HG02885 (cell line): ENCODE measurements around the gene MGRN1.

Source experiments
- ATAC-seq: cut with Tn5 transposase; IDR thresholded peaks from one replicate; pipeline ENCODE4 v1.9.1; 2021; ENCODE audit warnings: mild to moderate bottlenecking; ENCODE audit not compliant: unreplicated experiment, poor library complexity

Gene MGRN1

DNA sequence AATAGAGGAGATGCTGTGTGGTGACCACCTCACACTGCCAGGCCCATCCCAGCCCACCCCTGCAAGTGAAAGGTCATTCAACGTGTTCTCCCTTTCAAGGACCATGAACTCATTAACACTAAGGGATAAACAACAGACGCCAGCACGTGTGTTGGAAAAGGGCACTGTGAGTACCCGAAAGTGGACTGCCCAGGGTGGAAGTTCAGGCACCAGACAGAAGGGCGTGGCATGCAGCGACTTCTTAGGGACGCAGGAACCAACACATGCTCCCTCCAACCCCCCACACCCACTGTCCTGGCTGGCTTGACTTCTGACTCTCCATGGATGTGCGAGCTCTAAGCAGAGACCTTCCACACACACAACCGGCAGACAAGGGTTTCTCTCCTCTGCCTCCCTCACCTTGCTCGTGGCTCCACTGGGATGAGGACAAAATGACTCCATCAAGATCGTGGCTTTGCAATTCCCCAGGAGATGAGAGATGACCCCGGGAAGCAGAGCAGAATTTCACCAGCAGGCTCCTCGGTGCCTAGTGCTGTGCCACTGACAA lies 20.9 kb upstream of the MGRN1 start:
- no peak for ATAC-seq

DNA sequence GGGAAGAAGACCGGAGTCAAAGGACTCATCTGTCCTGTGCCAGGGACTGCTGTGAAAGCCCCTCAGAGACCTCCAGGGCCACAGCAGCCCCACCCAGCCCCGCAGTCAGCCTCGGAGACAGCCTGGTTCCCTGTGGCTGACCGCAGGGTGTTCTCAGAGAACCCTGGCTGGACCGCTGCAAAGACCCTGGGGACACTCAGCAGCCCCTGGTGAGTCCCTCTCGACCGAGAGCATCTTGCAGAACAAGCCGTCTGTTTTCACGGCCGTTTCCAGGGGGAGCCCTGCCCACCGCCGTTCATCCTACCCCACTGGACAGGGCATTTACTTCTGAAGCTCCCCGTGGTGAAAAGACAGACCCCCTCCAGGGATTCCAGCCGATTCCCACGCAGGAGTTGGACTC lies 20.2 kb upstream of the MGRN1 start:
- no peak for ATAC-seq

DNA sequence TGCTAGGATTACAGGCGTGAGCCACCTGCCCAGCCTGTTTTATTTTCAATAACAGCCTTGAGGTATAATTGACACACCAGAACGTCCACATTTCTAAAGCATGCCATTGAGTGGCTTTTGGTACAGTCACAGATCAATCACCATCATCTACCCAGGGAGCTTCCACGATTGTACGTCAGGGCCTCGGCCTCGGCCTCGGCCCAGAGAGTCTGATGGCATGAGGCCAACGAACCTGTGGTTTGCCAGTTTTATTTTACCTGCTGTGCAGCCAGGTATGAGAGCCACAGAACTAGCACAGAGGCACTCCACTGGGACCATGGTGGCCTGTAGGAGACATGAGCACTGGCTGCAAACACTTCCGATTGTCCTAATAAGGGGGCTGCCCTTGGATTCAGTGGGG lies 18.3 kb upstream of the MGRN1 start:
- ATAC-seq, result no peak

DNA sequence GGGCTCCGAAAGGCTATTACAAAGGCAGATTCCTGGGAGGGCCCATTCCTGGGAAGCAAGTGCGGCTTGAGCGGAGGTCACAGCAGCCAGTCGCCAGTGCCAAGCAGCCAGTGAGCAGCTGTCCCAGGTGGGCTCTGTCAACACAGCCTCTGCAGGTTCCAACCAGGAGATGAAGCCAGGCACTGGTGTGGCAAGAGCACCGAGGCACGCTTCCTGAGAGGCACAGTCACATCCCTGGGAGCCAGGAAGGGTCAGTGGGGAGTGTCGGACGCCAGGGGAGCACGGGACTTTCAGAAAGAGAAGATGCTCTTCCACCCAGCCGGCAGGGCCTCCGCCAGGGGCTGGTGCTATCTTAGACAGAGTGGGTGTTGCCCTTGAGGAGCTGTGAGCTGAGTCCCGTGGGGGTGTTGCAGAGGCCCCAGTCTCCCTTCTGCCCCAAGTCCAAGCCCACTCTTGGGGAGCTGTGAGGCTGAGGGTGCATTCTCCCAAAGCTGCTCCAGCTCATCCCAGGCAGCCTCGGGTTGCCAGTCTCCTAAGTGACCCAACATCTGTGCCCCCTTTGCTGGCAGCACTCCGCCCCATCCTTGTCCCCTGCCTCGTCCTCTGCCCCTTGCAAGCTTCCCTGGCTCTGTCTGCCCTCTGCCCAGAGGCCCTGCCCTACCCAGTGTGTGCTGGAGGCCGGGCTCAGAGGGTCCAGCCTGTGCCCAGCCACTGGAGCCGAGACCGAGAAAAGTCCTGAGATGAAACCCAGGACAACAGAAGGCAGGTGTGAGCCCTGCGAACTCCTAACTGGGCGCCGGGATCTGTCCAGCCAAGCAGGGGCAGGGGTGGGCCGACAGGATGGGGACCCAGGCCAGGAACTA lies 16.6 kb upstream of the MGRN1 start:
- no peak for ATAC-seq

DNA sequence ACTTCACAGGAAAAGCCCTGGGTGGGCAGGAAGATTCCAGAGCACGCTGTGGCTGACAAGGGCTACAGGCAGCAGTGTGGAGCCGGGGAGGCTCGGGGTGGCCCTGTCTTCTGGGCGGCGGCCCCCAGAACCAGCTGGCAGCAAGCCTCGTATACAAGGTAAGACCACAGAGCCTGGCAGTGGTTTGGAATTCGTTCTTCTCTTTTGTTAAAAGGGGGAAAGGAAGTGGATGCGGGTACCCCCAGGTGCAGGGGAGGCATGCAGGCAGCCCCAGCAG lies 16.0 kb upstream of the MGRN1 start:
- ATAC-seq, result no peak

DNA sequence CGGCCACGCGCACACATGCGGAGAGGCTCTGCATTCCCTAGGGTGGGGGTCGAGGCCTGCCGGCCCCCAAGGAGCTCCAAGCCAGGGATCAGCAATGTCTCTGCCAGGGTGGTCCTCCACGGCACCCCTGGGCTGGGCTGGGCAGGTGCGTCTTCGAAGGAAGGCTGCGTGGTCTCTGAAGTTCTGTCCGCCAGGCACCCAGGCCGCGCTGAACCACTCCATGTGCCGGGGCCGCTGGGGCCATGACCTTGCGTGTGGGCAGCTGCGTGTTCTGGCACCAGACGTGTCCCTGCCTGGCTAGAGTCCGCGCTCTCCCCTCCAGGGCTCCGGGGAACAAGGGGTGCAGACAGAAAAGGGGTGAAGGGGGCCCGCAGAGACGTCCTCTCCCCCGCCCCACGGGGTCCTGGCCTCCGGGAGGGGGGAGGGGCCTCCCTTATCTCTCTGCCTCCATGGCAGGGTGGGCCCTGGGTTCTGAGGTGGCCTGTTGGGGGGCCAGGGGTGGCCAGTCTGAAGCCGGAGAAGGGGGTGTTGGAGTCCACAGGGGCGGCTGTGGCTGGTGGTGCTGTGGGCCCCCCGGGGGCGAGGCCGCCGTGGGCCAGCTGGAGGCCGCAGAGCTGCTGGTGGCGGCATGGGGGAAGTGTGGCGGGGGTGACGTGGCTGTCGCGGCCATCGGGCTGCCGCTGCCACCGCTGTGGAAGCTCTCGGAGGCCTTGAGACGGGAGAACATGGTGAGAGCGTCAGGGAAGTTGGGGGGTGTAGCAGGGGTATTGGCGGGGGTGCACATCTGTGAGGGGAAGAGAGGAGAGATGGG lies 15.2 kb upstream of the MGRN1 start:
- ATAC-seq, result no peak

DNA sequence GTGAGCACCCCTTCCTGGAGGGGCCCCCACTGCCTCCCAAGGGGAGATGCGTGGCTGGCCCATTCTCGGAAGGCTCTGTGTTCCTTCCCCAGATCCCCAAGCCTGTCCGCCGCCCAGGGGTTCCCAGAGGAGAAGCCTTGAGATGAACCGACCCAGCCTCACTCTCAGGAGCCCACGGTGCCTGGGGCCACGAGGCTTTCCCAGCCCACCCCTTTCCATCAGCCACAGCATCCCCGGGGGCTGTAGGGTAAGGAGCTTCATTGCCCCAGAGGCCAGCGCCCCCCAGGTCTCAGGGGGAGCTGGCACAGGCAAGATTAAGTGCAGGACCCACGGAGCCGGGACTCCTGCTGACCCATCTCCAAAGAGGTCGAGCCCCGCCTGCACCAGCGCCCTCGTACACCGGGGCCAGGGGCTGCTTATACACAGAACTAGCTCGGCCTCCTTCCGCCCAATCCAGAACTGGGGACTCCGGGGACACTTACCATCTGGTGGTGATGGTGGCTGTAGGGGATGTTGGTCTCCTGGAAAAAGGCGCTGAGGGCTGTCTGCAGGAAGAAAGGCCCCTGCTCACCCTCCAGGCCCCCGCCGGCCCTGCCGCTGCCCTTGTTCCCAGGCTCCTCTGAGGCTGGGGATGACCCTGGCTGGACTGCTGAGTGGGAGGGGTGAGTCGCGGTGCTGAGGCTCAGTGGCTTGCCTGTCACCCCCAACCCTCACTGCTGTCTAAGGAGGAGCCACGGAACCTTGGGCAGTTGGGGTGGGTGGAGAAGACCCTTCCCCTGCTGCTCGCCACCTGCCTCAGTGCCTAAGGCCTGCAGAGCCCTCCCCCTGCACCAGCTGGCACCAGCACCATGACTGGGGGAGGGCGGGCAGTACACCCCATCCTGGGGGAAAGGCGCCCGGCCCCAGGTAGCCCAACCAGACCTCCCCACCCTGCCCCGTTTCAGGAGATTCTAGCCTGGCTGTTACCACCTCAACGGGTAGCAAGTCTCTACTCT lies 14.3 kb upstream of the MGRN1 start:
- ATAC-seq, result no peak

DNA sequence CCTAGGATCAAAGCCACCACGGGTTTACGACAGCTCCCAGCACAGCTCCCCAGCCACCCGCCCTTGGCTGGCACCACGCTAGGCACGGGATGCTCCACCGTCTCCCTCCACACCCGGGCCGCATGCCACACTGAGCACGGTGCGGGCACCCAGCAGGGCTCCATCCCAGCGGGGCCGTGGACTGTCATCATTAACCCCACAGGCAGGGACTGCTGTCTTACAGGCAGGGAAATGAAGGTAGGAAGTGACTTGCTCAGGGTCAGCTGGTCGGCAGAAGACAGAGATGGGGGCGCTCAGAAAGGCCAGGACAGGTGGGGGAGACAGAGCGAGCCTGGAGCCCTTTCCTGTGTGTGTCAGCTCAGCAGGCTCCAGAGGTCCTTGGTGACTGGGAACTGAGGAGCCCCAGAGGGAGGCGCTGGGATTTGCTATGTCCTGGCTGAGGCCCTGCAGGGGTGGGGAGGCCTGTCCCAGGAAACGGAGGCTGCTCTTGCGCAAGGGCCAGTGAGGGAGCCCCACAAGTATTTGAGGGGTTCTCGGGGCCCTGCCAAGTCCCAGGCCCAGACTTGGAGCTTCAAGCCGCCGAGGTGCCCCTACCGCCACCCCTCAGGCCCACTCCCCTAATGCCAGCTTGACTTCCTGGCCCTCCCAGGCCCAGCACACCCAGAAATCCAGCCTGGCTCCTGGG lies 13.1 kb upstream of the MGRN1 start:
- no peak for ATAC-seq

DNA sequence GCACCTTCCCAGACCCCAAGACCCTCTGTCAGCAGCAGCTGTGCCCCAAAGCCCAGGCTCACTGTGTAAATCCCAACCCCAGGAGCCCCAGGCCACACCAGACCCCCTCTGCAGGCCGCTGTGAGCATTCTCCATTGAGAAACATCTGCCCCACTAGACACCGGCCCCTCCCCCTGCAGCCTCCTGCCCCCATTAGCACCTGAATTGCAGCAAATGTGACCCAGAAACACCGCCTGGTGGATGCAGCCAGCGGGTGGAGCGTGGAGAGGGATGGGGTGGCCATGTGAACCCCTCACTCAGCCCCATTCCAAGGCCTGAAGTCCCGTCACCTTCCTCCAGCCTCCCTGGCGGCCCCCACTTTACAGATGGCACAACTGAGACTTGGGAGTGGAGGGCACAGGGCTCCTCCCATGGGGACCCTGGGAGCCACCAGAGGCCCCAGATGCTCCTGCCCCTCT lies 12.1 kb upstream of the MGRN1 start:
- no peak for ATAC-seq

DNA sequence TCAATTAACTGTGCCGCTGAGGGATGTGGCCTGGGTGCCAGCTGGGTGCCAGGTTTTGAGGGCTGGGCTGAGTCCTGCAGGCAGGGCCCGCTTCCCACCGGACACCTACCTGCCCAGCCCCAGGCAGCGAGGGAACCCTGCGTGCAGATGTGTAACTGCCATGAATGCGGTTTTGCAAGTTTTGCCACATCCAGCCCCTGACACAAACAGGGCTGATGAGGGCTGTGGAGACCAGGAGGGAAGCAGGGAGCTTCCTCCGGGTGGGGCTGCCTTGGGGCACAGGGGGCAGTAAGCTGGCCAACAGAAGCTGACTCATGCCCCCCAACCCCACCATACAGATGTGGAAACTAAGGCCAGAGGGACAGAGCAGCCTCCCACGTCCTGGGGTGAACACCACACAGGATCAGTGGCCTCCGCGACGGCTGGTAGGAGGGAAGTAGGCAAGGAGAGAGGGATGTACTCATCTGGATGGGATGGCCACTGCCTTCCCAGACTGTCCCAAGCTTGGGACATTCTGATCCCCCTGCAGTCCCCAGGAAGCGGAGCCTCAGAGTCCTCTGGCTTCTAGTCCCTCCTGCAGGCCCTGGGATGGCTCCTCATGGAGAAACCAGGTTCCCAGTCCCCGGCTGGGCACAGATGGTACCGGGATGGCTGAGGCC lies 11.5 kb upstream of the MGRN1 start:
- no peak for ATAC-seq

DNA sequence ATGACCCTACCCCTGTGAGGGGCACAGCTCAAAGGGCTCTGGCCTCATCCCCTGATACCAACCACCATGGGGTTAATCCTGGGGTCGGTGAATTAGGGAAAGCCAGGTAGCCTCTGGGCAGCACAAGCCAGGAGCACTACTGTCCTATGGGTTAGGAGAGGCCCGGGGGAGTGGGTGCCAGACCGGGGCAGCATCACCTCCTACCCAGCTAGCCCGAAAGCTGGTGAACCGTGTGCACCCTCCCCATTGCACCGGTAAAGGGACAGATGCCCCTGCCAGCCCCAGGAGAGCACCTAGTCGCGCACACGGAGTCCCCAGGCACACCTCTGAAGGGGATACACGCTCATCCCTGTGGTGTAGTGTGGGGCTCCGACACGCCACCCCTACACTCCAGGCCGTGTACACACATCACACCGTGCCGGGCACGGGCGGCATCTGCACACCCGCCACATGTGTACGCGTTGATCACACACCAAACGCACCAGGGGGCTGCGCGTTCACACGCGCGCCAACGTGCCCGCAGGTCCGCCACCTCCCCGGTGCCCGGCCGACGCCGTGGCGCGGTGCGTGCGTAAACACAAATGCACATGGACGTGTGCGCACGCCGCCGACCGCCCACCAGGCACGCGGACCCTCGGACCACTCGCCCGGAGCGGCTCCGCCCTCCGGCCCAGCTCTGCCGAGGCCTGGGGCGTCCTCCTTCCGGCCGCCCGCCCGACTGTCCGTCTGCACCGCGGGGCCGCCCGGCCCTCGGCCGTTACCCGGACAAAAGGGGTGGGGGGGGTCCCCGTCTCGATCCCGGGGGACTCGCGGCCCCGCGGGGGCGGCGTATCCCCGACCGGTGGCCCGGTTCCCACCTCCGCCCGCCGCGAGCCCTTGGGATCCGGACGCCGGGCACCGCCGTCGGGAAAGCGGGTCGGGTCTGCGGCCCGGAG lies 10.7 kb upstream of the MGRN1 start:
- no peak for ATAC-seq

DNA sequence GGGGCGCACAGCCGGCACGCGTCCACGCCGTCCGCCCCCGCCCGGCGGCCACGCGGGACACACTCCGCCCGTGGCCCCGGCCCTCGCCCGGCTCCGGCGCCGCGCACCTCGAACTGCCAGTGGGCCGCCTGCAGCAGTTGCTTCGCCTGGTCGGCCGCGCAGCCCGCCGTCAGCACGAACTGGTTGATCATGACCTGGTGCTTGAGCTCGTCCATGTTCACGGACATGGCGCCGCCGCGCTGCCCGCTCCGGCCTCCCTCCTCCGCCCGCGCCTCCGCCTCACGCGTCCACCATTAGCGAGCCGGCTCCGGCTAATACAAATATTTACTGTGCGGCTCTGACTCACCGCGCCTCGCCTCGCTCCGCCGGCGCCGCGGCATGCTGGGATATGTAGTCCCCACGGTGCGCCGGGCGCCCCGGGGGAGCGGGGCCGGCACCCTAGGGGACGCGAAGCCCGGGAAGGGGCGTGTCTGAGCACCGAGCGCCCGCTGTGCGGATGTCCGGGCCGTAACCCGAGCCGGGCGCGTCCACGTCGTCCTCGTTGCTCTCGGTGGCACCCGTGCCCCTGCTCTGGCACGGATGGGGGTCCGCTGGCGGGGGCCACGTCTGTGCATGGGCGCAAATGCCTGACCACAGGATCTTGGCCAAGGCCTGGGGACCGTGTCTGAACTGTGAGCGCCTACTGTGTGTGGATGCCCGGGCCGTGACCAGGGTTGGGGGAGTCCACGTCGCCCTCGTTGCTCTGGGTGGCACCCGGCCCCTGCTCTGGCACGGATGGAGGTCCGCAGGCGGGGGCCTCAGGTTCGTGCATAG lies 9.8 kb upstream of the MGRN1 start, which contains the start of gene UBALD1:
TSS of gene UBALD1 (minus strand) at position 318 of the 813 bp plus-strand sequence. CDS start at position 227, 91 bp downstream.
- ATAC-seq, result peak; percentile 62

DNA sequence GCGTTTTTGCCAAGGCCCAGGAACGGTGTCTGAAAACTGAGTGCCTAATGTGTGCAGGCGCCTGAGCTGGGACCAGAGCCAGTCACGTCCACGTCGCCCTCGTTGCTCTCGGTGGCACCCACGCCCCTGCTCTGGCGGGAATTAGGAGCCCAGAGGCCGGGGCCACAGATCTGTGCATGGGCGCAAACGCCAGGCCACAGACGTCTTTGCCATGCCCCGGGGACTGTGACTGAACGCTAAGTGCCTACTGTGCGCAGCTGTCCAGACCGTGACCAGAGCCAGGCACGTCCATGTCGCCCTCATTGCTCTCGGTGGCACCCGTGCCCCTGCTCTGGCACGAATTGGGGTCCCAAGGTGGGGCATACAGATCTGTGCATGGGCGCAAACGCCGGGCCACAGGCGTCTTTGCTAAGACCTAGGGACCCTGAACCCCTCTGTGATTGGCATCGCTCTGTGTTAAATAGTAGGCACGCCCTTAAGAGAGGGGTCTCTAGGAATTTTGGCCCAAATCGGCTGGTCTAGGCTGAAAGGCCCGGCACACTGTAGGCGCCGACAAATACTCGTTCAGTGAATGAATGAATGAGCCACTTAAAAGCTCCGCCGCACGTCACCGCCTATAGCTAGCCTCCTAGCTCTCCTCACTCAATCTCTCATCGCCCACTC lies 9.1 kb upstream of the MGRN1 start:
- no peak for ATAC-seq

DNA sequence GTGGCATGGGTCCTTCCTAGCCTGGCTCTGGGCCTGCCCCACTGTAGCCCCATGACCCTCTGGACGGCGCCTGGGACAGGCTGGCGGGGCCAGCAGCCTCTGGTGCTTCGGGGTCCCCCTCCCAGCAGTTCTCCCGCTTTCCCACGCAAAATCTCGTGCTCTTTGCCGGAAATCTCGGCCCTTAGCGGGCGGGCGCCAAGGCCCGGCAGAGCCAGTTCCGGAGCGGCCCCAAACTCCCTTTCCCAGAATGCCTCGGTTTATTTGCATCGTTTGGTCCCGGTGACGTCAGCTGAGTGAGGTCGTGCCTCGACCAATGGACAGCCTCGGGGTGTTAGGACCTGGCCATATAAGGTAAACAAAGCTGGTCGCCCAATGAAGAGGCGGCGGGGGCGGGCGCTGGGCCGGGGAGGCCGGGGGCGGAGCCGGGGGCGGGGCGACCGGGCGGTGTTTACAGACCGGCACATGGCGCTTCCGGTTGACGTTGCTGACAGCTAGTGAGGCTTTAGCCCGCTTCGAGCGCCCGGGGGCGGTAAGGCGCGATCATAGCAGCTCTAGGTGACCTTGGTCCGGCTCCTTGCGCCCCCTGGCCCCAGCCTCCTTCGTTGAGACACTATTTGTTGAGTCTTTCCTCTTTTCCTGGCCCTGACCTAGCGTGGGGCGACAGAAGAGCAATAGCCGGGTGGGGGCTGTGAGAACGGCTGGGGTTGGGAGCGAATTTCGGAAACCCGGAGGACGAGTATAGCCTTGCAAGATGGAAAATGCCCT lies 8.4 kb upstream of the MGRN1 start:
- peak; percentile 74 for ATAC-seq

DNA sequence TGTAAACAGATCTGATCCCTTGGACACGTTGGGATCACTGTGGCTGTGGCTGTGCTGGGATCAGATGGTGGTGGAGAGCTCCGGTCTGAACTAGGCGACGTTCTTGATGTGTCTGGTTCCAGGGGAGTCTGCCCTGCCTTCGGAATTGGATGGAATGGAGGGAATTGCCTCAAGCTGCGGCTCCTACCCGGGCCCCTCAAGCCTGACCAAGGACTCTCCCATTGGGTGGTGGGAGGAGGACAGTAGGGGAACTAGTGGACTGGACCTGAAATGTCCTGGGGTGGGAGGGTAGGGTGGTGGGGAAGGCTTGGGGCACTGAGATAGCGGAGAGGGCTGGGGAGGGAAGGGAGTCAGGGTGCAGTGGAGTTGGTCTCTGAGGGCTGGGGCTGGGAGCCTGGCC lies 6.7 kb upstream of the MGRN1 start:
- no peak for ATAC-seq
